CD4-positive, alpha-beta T cell treated with Interleukin-6 for 4 hours (primary cell): ENCODE results near the gene ARHGAP6.

ENCODE experiments used
- DNase-seq: peaks from one replicate; pipeline ENCODE4 v3.0.0-alpha.2; 2020; ENCODE audit warnings: mixed read lengths

The ARHGAP6 gene

DNA sequence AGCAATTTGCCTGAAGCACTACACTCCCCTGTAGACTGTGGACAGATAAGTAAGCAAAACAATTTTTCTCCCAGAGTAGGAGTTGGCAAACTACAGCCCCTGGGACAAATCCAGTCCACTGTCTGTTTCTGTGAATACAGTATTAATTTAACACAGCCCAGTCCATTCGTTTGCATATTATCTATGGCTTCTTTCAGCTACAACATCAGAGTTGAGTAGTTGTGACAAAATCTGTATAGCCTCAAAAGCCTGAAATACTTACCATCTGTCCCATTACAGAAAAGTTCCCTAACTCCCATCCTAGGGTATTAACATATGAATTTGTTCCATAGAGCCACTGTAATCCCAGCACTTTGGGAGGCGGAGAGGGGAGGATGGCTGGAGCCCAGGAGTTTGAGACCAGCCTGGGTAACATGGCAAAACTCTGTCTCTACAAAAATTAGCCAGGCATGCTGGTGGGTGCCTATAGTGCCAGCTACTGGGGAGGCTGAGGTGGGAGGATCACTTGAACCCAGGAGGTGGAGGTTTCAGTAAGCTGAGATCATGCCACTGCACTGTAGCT lies 319.5 kb downstream of the ARHGAP6 start:
- no peak for DNase-seq

DNA sequence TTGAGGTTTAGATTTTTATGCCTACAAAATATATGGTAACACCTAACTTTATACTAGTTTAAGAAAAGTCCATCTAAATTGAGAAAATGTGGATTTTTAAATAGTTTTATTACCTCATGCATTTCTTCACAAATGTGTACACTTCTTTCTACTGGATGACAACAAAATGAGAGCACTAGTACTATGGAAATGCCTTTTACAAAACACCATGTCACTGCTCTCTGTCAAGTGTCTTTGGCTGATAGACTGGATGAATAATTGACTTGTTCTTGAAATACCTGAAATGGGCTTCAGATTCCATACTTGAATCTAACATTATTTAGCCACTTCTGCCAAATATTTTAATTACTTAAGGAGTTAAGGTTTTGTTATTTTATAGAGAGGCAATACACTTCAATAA lies 323.0 kb downstream of the ARHGAP6 start:
- no peak for DNase-seq

DNA sequence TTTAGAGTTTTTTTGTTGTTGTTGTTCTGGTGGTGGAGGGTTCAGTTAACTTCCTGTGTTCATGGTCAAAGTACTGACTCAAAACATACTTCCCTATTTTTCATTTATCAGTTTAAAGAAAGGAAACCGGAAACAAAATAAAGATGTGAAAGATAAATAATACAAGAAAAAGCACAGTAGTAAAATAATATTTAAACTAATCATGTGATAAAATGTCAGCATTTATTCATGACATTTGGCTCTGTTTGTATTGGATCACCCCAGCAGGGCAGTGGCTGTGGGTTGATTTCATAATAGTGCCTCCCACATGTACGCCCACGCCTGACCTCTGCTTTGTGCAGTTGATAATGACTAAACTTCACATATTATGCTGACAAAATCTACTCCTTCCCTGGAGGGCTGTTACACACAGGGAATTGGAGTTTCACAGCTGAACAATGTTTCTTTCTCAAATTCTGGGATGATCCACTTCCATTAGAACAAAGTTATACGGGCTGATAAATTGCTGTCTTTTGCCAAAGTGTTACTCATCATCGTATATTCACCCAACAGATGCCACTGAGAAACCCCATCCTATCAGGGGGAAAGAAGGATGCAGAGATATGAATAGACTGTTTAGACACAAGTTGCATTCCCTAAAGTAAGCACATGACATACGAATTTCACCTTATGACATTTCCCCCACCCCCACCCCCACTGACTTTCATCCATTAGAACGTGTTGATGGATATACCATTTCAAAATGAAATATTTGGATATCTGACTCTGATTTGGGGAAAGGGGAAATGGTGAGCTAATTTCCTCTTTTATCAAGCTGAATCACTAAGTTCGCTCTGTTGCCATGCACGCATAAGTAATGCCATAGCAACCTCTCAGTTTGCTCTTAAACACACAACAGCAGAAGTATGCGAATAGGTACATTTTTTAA lies 324.2 kb downstream of the ARHGAP6 start:
- DNase-seq: no peak

DNA sequence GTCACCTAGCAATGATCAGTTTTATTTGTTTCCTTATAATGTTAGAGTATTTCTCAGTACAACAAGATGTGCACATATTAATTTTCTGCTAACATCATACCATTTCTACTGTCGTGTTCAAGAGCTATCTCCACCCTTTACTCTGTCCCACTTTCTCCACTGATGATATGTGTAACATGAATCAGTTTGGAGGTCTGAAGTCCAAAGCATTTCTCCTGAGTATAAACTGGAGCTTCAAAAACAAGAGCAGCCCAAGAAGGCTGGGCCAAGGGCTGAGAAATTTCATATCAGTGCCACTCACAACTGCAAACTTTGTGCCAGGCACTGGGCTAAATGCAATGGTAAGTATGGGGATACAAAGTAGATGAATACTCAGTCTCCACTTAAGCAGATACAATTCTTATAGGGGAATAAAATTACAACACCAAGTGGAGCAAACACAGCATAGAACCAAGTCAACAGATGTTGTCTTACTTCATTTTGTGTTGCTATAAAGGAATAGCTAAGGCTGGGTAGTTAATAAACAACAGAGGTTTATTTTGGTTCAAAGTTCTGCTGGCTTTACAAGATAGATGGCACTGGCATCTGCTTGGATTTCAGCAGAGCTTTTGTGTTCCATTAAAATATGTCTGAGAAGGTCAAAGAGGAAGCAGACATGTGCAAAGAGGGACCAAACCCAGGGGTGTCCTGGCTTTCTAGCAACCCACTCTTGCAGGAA lies 328.3 kb downstream of the ARHGAP6 start:
- DNase-seq: no peak

DNA sequence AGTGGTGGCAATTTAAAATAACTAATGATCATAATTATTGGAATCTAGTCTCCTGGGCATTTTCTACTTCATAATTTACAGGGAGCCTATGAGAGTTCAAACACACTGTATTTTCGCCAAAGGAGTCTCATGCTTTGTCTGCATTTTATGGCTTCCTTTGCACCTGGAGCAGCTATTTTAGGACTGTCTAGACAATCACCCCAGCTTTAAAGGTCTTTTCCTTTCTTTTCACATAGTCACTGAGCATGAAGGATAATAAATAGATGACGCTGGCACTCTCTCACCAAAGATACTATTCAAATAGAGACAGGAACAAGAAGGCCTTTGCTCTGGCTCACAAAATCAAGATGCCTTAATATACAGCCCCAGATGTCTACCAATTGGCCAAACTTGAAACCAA lies 329.5 kb downstream of the ARHGAP6 start:
- no peak for DNase-seq

DNA sequence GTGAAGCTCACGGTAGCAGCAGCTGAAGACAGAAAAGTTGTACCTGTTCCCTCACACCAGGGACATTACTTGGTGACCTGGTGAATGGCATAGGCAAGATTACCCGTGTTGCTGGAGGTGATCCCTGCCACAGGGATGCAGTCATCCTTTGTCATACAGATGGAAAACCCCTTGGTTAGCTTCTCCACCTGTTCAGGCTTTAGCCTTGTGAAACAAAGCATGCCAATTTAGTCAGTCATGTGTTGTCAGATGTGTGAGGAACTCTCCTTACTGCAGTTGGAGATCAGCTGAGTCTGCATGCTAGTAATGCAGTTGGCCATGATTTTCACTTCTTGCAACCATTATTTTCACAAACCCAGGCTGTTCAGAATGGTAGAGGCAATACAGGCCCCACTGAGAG lies 331.6 kb downstream of the ARHGAP6 start:
- DNase-seq: no peak

DNA sequence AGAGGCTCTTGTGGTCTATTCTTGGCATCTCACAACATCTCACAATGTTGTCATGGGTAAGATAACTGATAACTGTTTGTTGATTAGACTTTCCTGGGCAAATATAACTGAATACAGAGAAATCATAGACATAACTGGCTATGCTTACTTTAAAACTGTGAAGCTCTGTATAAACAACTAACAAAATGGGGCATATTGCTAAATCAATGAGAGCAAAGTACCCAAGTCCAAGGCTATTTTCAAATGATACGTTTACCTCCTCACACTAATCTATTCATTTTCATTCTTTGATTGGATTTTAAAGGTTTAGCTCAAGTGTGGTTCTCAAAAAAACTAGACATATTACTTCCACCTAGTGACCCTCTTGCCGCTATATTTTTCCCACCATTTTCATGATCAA lies 333.9 kb downstream of the ARHGAP6 start:
- no peak for DNase-seq

DNA sequence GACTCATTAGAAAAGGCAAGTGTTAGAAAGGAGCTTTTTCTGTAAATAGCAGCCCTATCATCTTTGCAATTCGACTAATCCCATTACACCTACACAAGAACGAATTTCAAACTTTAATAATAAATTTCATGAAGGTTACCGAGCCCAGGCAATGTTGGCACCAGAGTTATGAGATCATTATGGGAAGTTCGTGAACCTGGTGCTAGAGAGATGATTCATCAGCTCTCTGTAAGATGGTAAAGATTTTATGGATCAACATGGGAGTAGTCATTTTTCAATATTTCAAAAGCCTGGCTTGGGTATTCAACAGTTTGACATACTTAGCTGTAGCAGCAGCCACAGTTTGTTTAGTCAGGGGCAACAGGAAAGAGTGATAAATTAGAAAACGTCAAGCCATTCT lies 336.7 kb downstream of the ARHGAP6 start:
- no peak for DNase-seq

DNA sequence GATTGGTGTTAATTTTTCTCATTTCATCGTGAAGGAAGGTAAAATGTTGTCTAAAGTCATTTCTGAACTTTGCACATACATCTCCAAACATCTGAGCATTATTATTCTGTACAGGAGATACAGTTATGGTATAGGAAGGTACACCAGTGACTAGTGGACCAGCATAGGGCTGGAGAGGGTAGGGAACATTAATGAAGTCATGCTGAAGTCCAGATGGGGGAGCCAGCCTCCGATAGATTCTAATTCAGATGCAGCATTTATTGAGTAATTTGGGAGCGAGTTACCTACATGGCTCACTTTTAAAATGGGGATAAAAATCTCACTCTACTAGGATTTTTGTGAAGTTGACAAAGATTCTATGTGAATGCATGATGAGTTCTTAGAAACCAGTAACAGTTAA lies 337.6 kb downstream of the ARHGAP6 start:
- no peak for DNase-seq

DNA sequence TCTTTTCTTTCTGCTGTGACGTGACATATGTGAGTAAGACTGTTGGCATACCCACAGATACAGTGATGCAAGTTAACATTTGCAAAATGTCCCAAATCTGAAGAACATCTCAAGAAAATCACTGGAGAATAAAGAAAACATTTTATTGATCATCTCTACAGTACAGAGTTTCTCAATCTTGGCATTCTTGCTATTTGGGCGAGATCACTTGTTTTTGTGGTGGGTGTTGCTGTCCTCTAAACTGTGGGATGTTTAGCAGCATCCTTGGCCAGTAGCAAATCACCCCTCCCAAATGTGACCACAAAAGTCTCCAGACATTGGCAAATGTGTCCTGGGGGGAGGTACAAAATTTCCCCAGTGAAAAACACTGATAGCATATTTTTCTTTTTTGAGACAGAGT lies 343.7 kb downstream of the ARHGAP6 start:
- DNase-seq: no peak

DNA sequence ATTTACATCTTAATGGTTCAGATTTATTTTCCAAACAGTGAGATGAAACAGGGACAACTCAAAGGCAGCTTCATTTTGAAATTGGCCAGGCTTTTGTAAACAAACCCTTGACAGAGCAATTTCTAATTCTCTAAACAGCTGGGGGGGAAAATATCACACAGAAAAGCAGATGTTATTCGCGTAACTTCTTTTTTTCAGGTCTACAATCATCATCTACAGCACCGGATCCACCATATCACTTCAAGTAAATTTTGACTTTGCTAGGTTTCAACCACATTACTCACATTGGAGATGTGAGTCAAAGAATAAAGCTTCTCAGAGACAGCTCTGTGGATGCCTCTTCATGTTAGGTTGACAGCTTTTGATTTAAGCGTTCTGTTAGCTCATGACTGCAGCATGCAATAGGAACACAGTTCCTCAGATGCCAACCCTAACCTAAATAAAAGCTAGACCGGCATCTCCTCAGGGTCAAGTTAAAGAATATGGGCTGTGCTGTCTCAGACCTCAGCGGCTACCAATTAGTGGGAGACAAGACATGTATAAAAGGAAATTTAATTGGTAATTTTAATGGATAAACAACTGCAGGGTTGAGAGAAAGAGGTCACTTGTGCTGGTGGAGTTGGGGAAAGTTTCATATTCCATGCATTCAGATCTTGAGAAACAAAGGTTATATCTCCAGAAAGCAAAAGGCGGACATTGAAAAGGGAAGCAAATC lies 345.8 kb downstream of the ARHGAP6 start:
- no peak for DNase-seq

DNA sequence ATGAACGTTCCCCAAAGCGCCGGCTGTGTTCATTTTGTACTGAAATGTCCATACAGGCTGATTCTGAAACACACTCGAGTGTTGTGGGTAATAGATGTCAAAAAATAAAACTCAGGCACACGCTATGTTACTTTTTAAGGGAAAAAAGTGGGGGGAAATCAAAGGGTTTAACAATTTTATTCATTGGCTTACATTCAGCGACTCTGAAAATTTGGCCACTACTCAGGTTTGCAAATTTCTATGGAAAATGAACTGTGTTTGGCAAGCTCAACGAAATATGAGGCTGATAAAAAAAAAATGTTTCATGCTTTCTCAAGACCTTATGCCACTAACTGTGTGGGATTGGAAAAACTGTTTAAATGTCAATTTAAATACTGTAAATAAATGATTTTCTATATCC lies 354.0 kb downstream of the ARHGAP6 start:
- no peak for DNase-seq

DNA sequence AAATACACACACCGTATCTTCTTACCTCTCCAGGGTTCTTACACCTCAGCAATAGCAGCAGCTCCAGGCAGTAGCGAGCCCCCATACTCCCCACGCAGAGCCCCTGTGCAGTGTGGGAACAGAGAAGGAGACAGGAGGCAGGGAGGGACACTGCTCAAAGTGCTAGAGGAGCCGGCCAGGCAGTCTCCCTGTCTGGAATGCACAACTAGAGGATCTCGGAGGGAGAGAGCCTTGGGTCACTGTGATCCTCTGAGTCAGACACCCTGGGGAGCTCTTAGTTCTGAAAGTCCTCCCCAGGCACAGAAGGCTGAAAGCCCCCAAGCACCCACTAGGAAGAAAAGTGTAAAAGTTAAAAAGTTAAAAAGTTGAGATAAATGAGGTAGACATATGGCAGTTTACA lies 356.5 kb downstream of the ARHGAP6 start:
- no peak for DNase-seq

DNA sequence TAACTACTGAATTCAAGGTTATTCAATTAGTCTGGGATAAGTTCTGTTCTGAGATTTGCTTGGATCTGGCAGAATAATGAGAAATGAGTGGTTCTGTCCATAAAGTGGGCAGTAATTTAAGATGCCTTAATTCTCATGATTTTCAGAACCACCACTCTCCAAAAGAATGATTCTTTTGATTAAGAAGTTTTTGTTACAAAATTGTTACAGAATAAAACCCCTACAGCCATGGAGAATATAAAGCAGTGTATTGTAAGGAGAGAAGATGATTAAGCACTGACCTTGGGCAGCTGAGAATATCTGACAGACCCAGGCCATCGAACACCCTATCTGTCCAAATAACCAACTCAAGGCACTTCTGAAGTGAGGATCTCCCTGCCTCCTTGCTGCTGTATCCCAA lies 360.1 kb downstream of the ARHGAP6 start:
- no peak for DNase-seq

DNA sequence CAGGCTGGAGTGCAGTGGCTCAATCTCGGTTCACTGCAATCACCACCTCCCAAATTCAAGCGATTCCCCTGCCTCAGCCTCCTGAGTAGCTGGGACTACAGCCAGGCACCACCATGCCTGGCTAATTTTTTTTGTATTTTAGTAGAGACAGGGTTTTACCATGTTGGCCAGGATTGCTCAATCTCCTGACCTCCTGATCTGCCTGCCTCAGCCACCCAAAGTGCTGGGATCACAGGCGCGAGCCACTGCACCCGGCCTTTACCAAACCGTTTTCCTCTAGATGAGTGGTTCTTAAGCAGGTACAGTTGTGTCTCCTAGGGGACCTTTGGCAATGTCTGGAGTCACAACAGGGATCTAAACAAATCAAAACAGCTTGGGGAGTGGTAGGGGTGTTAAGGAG lies 360.9 kb downstream of the ARHGAP6 start:
- DNase-seq: no peak

DNA sequence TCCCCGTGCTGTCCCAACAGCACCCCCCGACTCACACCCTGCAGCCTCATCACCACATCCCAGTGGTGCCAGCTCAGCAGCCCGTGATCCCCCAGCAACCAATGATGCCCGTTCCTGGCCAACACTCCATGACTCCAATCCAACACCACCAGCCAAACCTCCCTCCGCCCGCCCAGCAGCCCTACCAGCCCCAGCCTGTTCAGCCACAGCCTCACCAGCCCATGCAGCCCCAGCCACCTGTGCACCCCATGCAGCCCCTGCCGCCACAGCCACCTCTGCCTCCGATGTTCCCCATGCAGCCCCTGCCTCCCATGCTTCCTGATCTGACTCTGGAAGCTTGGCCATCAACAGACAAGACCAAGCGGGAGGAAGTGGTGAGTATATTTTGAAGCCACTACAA lies 367.1 kb downstream of the ARHGAP6 start:
- no peak for DNase-seq

DNA sequence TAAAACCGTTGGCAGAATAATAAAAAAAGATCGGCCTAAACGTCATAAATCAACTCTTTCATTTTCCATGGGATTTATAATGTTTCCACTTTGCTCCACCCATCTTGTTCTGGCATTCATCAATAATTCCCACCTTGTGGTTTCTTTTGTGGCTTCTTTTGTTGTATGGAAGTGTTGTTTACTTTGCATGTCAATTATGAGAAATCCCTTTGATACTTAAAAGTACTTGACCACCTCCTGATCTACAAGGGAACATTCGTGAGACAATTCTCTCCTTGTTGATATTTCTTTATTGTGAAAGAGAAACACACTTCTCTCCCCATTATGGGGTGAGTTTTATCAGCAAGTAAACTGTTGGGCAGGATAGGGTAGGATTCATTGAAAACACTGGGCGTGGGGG lies 369.7 kb downstream of the ARHGAP6 start:
- no peak for DNase-seq

DNA sequence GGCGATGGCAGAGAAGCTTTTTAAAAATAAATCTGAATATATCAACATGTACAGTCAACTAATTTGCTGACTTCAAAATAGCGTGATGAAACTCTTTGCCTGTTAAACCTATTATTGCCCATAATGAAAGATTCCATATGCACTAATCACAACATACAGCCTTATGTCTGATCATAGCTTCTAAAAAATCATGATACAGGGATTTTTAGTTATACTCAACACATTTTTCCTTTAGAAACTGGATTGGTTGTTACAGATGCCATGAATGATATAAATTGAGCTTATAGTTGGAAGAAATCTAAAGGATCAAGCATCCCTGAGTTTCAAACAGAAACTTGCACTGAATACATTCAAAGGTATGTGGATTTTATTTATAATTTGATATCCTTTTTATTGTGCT lies 372.6 kb downstream of the ARHGAP6 start, which contains the start of gene AMELX:
AMELX (plus strand) TSS at position 301 of the 400 bp plus-strand sequence. CDS start 1,376 bp downstream, outside the sequence.
- no peak for DNase-seq

DNA sequence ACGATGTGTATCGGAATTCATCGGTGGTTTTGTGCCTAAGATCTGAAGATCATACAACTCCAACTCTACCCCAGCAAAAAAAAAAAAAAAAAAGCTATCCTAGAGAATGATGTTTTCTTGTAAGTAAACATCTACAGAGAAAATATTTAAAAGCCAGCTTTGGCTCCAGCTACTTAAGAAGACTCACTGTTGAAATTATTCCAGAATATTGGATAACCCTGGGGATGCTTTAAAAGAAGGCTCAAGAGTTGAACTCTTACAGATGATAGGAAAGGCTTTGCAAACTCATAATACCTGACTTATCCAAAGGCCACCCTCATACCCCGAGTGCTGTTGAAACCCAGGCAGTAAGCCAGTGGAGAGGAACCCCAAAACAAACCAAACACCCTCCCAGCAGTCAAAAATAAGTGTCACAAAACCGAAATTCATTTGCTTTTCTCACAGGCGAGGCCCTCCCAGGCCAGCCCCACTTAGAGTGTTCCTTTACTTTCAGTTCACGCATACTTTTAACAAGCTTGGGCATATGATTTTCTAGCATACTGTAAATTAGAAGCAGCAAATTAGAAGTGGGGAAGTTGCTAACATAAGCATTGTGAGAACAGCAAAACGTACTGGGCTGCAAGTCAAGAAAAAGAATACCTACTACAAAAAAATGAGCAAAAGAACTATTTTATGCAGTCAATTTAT lies 375.2 kb downstream of the ARHGAP6 start:
- DNase-seq: no peak

DNA sequence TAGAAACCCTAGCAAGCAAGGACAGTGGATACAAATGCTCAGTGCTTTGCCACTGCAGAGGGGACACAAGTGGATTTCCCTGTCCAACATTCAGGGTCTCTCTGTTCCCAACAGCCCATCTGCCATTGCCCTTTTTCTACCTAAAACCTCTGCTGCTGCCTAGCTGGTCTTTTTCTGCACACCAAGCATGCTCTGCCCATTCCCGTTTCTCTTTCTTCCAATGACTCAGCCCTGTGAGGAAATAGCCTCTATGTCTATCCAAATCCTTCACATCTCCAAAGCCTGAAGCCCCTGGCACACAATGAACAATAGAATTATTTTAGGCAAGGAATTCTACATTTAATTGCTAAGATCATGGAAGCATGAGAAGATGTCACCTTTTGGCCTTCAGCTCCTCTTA lies 378.2 kb downstream of the ARHGAP6 start:
- no peak for DNase-seq

DNA sequence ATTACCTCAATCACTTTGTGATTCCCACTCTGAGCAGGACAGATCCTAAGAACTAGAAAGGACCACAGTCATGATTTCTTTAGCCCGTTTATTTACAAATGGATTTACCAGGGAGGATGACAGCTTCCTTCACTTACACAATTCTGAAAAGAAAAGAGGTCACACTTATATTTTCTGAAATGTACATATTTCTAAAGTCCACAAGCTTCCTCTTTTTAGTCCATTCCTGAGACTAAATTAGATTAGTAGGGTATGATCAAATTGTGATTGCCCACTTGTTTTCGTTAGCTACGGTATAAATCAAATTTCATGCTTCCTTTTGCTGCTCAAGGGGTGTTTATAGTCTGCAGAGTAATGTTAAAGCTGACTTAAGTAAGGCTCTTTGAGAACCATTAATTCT lies 380.1 kb downstream of the ARHGAP6 start:
- DNase-seq: no peak

DNA sequence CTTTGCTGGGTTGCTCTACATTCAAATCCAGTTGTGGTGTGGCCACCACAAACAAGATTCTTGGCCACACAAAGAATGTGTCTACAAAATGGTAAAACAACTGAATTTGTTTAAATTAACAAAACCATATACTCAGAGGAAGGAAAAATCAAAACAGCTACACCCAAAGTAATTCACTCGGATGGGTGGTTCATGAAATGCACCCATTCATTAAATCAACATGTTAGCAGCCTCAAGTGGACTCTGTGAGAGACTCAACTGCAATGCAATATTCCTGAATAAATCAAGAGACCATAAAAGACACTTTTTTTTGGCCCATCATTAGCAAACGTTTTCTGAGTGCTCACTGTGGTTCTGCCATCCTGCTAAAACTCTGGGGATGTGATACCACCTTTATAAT lies 383.7 kb downstream of the ARHGAP6 start:
- DNase-seq: no peak

DNA sequence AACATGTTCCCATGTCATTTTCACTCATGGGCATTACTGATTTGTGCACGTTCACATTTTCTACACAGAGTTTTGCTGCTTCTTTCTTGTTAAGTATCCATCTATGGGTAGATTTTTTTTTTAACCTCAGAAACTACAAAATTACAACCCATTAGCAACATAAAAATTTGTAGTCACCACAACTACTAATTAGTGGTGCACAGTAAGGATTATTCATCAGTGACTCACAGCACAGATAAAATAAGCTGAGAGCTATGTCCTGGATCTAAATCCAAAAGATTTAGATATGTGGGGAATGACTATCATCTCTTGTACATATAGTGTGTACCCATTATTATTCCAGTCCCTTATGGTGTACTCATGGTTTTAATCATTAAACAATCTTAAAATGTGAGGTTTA lies 392.2 kb downstream of the ARHGAP6 start:
- DNase-seq: no peak
